Measurements from ENCODE around the gene HES6. TPM values are rescaled to one million over a fixed set of nuclear protein-coding genes. Genes with fewer than 3 reads are reported as not detected.

The HES6 gene
- total and polyA plus RNA-seq, 8 donors = 2.9 to 8.8 (median 4.7) TPM

DNA sequence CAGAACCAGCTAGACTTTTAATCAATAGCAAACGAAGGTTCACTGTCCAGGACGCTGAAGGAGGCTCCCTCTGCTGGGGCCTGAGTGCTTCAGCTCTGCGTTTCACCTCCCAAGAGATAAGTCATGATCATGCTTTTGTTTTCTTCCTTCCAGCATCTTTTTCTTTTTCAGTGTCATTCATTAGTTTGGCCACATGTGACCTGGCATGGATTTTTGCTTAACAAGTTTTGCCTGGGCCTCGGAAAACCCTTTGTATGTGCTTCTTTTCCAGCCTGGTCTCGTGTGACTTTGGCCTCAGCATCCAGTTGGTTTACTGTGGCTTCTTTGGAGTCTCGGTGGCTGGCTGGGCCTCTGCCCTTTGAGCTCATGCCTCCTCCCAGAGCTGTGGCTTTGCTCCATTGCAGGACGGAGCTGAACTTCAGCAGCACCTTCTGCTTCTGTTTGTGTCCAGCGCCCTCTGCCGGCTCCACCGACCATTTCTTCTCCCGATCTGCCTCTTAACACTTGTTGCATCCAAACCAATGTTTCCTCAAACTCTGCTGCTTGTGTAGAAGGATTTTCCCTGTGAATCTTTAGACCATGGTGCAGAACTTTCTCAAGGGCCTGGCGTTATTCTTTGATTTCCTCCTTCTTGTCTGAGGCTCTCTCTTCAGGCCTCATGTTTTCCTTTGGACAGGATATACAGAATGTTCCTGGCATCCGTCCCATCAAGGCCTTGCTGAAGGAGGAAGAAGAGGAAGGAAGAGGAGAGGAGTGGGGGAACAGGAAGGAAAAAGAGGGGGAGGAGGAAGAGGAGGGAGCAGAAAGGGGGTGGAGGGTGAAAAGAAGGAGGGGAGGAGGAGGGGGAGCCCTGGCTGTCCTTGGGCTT lies 23.6 kb upstream of the HES6 start:
- Histone ChIP-seq H3K4me1 (peaks cover 14 to 29% of the 10 kb centered on the region in 2 donors), H3K36me3 (peaks cover 0 to 61% of the 10 kb centered on the region in 2 donors), H3K9me3 (no peaks in the 10 kb centered on the region), H3K27ac (peak overlapping the region; percentile 48 to 67), H3K27me3 (no peaks in the 10 kb centered on the region), H3K4me3 (no peak overlapping the region)
- intact Hi-C loops (cut with DNase I) = loop anchor here in 1 of 2 donors (10.0 kb wide), 1 partner anchor 409 kb away; the partner anchor contains the start of gene RAMP1
- TF ChIP-seq, protein P1, sequence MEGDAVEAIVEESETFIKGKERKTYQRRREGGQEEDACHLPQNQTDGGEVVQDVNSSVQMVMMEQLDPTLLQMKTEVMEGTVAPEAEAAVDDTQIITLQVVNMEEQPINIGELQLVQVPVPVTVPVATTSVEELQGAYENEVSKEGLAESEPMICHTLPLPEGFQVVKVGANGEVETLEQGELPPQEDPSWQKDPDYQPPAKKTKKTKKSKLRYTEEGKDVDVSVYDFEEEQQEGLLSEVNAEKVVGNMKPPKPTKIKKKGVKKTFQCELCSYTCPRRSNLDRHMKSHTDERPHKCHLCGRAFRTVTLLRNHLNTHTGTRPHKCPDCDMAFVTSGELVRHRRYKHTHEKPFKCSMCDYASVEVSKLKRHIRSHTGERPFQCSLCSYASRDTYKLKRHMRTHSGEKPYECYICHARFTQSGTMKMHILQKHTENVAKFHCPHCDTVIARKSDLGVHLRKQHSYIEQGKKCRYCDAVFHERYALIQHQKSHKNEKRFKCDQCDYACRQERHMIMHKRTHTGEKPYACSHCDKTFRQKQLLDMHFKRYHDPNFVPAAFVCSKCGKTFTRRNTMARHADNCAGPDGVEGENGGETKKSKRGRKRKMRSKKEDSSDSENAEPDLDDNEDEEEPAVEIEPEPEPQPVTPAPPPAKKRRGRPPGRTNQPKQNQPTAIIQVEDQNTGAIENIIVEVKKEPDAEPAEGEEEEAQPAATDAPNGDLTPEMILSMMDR (IDR thresholded peaks at IDR 0.05) = peak; percentile 75 to 77
- ATAC-seq = peak; percentile 93
- DNase-seq = peak; percentile 81 to 93 (median 91)

DNA sequence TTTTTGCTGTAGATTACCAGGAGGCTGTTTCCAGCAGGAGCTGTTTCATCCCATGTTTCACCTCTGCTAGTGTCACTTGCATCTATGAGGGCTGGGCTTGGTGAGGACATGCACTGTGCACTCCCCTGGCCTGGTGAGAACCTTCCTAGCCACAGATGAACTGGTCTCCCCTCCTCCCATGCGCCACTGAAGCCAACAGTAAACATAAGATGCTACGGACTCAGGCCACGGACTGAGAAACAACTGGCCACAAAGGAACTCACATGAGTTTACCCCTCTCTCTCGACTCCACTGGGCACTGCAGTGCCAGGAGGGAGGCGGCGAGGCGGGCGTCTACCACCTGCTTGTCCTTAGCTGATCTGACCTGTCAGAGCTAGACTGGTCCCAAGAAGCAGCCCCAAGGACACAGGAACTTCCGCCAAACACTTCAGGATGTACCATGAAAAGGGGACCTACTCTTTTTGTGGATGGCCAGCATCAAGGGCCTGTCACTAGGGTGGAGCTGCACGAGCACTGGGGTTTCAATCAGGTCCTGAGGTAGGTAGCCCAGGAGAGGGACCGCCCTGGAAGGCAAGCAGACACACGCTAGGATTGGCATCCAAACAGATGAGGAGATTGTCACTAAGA lies 22.8 kb upstream of the HES6 start:
- DNase-seq (peak in 1 of 4 donors; percentile 41), ATAC-seq (no peak)
- Histone ChIP-seq H3K27me3 (no peaks in the 10 kb centered on the region), H3K4me3 (no peak overlapping the region), H3K9me3 (no peaks in the 10 kb centered on the region), H3K27ac (peak overlapping the region in 1 of 2 donors; percentile 67), H3K4me1 (peaks cover 14 to 29% of the 10 kb centered on the region in 2 donors), H3K36me3 (peaks cover 0 to 61% of the 10 kb centered on the region in 2 donors)
- TF ChIP-seq, protein P1 (IDR thresholded peaks at IDR 0.05) = no peak
- intact Hi-C loops (cut with DNase I) = loop anchor here in 1 of 2 donors (10.0 kb wide), 1 partner anchor 408 kb away; the partner anchor contains the start of gene RAMP1

DNA sequence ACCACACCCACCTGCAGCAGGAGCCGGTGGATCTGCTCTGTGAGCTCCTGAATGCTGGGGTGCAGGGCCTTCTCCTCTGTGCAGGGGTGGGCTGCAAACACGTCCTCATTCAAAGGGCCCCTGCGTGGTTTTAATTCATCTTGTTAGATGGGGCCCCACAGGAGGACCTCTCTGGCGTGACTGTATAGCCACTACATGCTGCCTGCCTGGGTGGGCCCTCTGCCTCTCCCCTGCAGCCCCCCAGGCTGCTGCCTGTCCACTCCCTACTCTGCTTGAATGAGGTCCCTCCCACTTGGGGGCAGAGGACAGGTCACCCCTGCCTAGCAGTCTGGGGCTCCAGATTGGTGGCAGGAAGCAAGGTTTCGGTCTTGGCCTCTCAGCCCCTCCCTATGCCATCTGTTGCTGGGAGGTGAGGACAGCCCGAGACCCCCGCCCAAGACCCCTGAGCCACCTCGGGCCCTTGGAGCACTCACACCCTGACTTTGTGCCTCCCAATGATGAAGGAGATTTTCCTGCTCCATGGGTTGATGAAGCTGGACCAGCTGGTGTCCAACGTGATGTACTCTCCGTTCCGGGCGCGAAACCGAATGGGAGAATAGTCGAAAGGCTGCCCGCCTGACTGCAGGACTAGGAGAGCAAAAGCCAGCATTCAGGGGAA lies 22.0 kb upstream of the HES6 start:
- peaks cover 14 to 29% of the 10 kb centered on the region in 2 donors for H3K4me1 ChIP-seq
- TF ChIP-seq, protein P1 (IDR thresholded peaks at IDR 0.05) = no peak
- intact Hi-C loops (cut with DNase I) = loop anchor here in 1 of 2 donors (10.0 kb wide), 1 partner anchor 407 kb away; the partner anchor contains the start of gene RAMP1
- no peak for ATAC-seq
- no peak overlapping the region for H3K4me3 ChIP-seq
- H3K36me3 ChIP-seq = peaks cover 0 to 60% of the 10 kb centered on the region in 2 donors
- H3K9me3 ChIP-seq = no peaks in the 10 kb centered on the region
- peak in 1 of 4 donors; percentile 48 for DNase-seq
- no peaks in the 10 kb centered on the region for H3K27me3 ChIP-seq
- peak overlapping the region in 1 of 2 donors; percentile 67 for H3K27ac ChIP-seq

DNA sequence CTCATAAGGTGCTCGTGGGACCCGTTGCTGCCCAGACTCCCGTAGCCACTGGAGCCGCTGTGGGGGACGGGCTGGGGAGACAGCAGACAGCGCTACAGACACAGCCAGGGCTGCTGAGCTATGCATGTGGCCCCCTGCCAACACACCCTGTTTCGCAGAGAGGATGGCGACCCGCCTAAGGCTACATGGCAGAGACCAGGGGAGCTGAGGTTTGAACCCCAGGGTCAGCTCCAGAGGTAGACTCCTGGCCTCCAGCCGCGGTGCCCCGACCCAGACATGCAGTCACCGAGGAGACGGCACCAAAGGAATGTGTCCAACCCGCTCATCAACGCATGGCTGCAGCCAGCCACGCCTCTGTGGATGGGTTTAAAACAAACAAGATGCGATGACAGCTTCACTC lies 21.0 kb upstream of the HES6 start:
- no peaks in the 10 kb centered on the region for H3K9me3 ChIP-seq
- no peaks in the 10 kb centered on the region for H3K27me3 ChIP-seq
- TF ChIP-seq, protein P1 (IDR thresholded peaks at IDR 0.05) = no peak
- peaks cover 0 to 65% of the 10 kb centered on the region in 2 donors for H3K36me3 ChIP-seq
- intact Hi-C loops (cut with DNase I) = loop anchor here in 1 of 2 donors (10.0 kb wide), 1 partner anchor 406 kb away; the partner anchor contains the start of gene RAMP1
- ATAC-seq = no peak
- H3K4me3 ChIP-seq = no peak overlapping the region
- peak in 1 of 4 donors; percentile 73 for DNase-seq
- H3K27ac ChIP-seq = no peak overlapping the region
- peaks cover 14 to 29% of the 10 kb centered on the region in 2 donors for H3K4me1 ChIP-seq

All from left lung (tissue), 10 donors.